HG03139 (cell line): ENCODE measurements around the gene MCCC2.
"Not testable (repeated sequence)": the region's sequence is repeated elsewhere in the genome, so short reads cannot be mapped to it uniquely, and the experiment has no call there.

ENCODE experiments used
- ATAC-seq: cut with Tn5 transposase; IDR thresholded peaks from one replicate; pipeline ENCODE4 v1.9.1; 2021; ENCODE audit not compliant: unreplicated experiment

MCCC2 gene

DNA sequence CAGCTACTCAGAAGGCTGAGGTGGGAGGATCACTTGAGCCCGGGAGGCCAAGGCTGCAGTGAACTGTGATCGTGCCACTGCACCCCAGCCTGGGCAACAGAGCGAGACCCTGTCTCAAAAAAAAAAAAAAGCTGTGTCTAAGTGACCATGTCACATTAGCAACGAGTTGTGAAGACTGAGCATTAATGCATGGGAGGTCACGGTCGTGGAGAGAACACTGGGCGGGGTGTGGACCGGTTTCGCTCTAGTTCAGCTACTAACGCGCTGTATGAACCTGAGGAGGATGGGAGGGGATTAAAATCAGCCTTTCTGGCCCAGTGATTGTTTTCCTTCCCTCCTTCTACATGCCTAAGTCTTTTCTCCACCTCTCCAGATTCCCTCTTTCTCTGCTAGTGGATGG lies 75.2 kb downstream of the MCCC2 start:
- no peak for ATAC-seq

DNA sequence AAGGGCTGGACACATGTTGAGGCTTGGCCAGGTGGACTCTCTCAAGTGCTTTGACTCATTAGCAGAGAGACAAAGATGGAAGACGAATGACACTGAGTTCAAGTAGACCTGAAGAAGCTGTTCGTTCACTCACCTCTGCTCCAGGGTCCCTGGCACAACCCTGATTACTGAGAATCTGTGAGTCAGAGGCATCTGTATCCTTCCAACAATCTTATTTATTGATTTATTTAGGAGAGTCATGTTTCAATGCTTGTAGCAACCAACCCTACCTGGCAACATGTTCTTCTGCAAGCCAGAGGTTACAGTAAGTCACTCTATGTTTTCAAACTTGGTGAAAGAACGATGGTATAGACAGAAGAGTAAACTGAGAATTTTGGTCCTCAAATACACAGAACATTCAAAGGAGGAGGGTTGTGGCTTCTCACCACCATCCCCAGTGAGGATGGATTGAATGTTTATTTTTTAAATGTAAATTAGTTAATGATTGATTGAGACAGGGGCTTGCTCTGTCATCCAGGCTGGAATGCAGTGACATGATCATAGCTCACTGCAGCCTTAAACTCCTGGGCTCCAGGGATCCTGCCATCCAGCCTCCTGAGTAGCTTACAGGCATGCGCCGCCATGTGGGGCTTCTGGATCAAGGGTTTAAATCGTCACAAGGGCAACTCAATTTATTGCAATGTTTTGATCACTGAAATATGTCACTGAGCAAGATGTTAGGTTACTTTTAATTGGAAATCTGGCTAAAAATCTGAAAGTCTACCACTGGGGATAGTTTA lies 76.2 kb downstream of the MCCC2 start:
- no peak for ATAC-seq

GRCh38 chr5:71664615-71665014 lies 77.5 kb downstream of the MCCC2 start:
- ATAC-seq: not testable (repeated sequence)

DNA sequence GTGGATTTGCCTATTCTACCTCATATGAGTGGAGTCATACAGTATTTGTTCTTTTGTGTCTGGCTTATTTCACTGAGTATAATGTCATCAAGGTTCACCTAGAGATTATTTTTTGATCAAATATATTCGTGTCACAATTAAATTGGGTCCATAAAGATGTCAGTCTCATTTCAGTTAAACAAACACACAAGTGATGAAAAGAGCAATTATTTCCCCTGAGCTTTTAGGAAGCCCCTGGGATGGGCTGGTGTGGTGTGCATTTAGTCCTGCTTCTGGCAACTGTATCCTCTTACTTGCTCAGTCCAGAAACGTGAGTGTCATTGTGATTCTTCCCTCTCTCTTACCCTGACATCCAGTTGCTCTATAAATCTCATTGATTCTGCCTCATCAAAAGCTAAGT lies 79.2 kb downstream of the MCCC2 start:
- ATAC-seq: no peak

GRCh38 chr5:71677977-71678376 lies 90.8 kb downstream of the MCCC2 start:
- ATAC-seq: no peak

DNA sequence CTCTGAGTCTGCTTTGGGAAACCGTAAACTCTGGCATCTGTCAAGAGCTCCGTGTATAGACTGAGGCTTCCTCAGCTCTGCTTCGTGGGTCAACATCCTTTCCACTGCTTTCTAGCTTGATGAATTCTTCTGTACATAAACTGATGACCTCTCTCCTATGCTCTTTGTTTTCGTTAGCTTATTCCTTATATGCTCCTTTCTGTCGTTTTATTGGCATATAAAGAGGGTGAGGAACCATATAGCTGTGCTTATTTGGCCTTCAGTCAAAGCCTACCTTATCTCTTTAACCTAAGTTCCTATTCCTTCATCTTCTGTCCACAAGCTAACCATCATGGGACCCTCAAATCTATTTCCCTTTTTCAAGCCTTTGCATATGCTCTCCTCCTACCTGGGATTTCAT lies 92.6 kb downstream of the MCCC2 start:
- ATAC-seq: no peak

GRCh38 chr5:71680510-71680909 lies 93.4 kb downstream of the MCCC2 start:
- no peak for ATAC-seq

- no peak for ATAC-seq
These were observed 94.2 kb downstream of the MCCC2 start for GRCh38 chr5:71681296-71681695.

DNA sequence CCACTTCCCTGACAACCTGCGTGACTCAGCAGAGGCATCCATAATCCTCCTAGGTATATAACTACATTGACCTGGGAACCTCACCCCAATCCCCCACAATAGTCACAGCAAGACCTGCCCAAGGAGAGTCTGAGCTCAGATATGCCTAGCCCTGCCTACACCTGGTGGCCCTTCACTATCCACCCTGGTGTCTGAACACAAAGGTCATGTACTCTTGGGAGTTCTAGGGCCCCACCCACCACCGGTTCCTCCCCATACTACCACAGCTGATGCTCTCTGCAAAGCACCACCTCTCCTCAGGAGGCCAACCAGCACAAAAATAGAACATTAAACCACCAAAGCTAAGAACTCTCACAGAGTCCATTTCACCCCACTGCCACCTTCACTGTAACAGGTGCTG lies 97.2 kb downstream of the MCCC2 start:
- ATAC-seq: no peak

DNA sequence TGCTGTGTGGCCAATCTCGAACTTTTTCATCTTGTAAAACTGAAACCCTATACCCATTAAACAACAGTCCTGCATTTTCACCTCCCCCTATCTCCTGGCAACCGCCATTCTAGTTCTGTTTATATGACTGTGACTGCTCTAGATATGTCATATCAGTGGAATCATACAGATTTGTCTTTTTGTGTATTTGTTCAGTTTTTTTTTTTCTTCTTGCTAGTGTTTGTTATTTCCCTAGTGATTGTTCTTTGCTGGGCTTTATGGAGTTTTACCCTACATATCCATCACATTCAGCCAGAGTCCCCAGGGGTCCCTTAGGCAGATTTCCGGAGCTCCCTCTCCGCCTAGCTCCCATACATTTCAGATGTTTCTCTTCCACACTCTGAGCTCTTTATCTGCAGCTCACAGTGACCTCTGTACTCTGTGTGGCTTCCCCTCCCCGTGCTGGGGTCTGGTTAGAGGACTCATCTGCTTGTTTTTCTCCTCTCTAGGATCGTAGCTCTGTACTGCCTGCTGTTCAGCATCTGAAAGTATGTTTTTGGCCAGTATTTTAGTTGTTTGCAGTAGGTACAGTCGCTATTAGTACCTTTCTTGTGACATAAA lies 106.8 kb downstream of the MCCC2 start:
- ATAC-seq: no peak

DNA sequence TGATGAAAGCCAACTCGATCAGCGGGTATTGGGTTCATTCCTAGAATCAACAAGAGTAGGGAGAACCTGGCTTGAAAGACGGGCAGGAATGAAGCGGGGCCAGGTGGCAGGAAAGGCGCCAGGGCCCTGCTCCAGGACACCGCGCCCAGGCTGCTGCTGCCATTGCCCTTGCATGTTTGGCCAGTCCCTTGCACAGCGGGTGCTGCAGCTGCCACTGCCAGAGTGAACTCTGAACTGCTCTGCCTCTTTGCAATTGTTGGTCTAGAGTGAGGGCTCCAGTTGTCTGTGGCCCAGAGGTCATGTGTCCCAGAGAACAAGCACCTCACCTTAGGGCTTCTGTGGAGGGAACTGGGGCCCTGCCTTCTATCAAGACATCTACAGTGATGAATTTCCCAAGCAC lies 107.9 kb downstream of the MCCC2 start:
- no peak for ATAC-seq

DNA sequence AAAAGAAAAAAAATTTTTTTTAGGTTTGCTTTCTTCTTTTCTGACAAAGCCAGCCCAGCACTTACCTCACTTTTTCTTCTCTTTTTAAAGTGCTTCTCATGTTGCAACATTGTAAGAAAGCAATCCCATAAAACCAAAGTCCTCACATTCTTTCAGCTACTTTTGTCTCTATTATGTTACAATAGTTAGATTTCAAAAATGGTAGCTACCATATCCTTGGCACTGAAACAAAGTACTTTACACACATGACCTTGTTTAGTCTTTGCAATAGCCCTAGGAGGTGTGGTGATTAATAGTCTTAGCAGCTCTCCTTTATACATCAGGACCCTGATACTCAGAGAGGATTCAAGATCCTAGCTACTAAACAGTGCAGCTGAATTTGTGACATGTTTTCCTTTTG lies 108.5 kb downstream of the MCCC2 start:
- ATAC-seq: no peak

DNA sequence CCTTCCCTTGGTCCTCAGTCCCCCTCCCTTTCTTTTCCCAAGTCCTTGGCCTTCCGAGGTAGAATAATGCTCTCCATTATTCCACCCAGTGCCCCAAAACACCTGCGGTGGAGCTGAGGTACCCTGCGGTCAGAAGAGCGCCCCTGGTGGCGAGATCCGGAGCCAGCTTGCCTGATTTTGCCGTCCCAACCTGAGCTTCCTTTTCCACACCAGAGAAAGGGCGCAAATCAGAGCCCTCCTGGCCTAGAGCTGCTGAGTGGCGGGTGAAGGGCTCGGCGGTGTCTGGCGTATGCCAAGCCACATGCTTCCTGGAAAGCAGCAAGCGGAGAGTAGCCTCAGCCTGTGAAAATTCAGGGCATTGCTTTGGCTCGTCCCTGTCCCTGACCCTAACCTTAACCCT lies 110.8 kb downstream of the MCCC2 start:
- ATAC-seq: no peak

DNA sequence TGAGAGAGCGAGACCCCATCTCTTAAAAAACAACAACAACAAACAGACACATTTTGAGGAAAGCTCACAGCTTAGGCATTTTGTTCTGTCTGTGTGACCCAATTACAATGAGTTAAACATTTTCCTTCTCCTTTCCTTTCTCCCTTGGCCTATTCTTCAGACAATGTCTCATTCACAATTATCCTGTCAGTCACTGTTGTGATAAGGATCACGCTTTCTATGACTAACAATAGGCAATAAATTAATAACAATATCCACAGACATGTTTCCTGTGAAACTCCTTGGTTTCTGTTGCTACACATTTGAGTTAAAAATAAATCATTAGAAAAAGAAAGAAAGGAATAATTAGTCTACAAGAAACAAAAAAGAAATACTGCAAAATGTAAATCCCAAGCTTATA lies 112.1 kb downstream of the MCCC2 start:
- no peak for ATAC-seq

DNA sequence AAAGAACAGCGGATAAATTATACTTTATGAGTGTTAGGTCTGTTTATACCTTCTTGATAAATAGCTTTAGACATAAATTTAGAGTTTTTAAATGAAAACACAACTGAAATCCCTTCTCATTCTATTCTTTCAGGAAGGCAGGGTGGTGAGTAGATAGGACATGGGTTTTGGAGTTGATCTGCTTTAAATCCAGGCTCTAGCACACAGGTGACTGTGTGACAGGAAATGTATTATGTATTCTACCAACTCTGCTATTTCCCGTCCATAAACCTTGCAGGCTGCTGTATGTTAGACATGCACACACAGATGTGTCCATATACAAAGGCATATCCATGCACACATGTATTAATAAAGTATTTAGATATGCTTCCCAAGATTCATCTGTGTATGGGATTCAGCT lies 112.6 kb downstream of the MCCC2 start:
- ATAC-seq: no peak

DNA sequence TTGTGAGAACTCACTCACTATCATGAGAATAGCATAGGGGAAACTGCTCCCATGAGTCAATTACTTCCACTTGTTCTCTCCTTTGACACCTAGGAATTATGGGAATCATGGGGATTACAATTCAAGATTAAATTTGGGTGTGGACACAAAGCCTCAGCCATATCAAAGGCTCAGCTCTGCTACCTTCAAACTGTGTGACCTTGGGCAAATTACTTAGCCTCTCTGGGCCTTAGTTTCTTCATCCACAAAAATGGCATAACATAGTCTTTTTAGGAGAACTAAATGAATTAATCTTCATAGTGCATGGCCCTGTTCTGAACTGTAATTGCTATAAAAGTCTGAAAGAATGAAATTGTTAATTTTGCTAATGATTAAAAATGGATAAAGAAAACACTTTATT lies 113.7 kb downstream of the MCCC2 start:
- no peak for ATAC-seq

GRCh38 chr5:71701407-71701806 lies 114.3 kb downstream of the MCCC2 start:
- no peak for ATAC-seq

- ATAC-seq: no peak
These were observed 116.8 kb downstream of the MCCC2 start for GRCh38 chr5:71703941-71704340.

- no peak for ATAC-seq
These were observed 118.3 kb downstream of the MCCC2 start for GRCh38 chr5:71705421-71705820.

DNA sequence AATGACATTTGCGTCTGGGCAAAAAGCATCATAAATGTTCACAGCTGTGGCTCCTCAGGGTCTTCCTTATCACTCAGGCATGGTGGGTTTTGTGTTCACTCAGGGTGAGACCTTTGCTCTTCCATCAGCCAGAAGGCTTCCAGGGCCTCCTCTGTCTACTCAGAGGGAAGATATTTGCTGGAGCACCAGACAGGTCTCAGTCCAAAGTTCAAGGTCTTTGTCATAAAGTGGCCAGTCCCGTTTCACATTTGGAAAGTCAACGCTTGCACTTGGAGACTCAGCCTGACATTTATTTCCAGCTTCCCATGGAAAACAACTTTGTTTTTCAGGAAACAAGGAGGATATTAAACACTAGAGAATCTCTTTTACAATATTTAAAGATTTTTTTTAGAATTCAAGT lies 119.8 kb downstream of the MCCC2 start:
- ATAC-seq: no peak
